GM12865 (cell line): ENCODE measurements around the gene FBXW7.
"Not testable (repeated sequence)": the region's sequence is repeated elsewhere in the genome, so short reads cannot be mapped to it uniquely, and the experiment has no call there.

ENCODE experiments used
- DNase-seq: peaks from one replicate; pipeline ENCODE4 v3.0.0; 2010; ENCODE audit warnings: low read depth
- H3K4me3 ChIP-seq: 2 replicates; pipeline ENCODE4 v1.5.1; 2011; ENCODE audit warnings: mild to moderate bottlenecking, low read depth, low read length, control low read depth
- CTCF ChIP-seq: IDR thresholded peaks from 2 replicates; pipeline ENCODE4 v1.5.1; 2011; ENCODE audit warnings: low read length, control low read depth, low read depth, inconsistent platforms; ENCODE audit not compliant: insufficient read depth; ENCODE audit errors: missing control alignments

The FBXW7 gene

GRCh38 chr4:152554742-152555141 lies 18.9 kb upstream of the FBXW7 start:
- no peak for TF ChIP-seq CTCF
- no peak overlapping the region for H3K4me3 ChIP-seq
- DNase-seq = no peak

GRCh38 chr4:152550687-152551086 lies 14.8 kb upstream of the FBXW7 start:
- DNase-seq = peak; percentile 62
- peak overlapping the region; percentile 50 for H3K4me3 ChIP-seq

GRCh38 chr4:152545088-152545487 lies 9.2 kb upstream of the FBXW7 start:
- no peak for DNase-seq
- TF ChIP-seq CTCF = no peak
- no peak overlapping the region for H3K4me3 ChIP-seq

GRCh38 chr4:152544533-152544932 lies 8.6 kb upstream of the FBXW7 start:
- DNase-seq, H3K4me3 ChIP-seq: not testable (repeated sequence)

GRCh38 chr4:152540941-152541340 lies 5.0 kb upstream of the FBXW7 start:
- no peak for DNase-seq
- no peak overlapping the region for H3K4me3 ChIP-seq
- no peak for TF ChIP-seq CTCF

- peak; percentile 65 for DNase-seq
- H3K4me3 ChIP-seq = no peak overlapping the region
- TF ChIP-seq CTCF = no peak
These were observed 4.4 kb upstream of the FBXW7 start for GRCh38 chr4:152540293-152540674.

- no peak overlapping the region for H3K4me3 ChIP-seq
- TF ChIP-seq CTCF = no peak
- DNase-seq = no peak
These were observed 3.8 kb upstream of the FBXW7 start for GRCh38 chr4:152539556-152540292.

GRCh38 chr4:152537881-152538280 lies 2.0 kb upstream of the FBXW7 start:
- H3K4me3 ChIP-seq = peak overlapping the region; percentile 56
- no peak for DNase-seq
- no peak for TF ChIP-seq CTCF
